HepG2 (cell line): ENCODE results near the gene CACNA1C.

ENCODE experiments used
- ESRRA ChIP-seq: sonication (generic); formaldehyde crosslinking; IDR thresholded peaks from 2 replicates; pipeline ENCODE4 v1.5.1; 2020; ENCODE audit warnings: mild to moderate bottlenecking, low read depth, missing genetic modification reagents
- TF ChIP-seq, protein P1 (sequence below): sonication (generic); formaldehyde crosslinking; IDR thresholded peaks from 2 replicates; pipeline ENCODE4 v1.5.0; 2020; ENCODE audit warnings: mild to moderate bottlenecking, missing genetic modification reagents, moderate library complexity

DNA sequence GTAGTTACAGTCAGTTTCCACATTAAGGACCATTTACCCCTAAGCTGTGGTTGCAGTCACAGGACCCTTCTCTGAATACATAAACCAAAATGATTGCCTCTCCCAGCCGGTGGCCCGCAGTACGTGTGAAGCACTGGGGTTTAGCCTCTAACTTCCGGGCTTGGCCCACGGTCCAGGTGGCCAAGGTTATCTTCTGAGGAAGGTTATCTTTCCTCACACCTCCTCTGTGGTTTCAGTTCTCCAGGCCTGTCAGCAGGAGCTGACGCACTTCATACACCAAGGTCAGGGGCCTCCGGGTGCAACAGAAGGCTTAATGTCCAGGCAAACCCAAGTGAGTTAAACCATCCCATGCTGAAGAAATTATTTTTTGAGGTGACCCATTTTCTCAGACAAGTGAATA, 451.0 kb downstream of the CACNA1C start:
- TF ChIP-seq, protein P1, sequence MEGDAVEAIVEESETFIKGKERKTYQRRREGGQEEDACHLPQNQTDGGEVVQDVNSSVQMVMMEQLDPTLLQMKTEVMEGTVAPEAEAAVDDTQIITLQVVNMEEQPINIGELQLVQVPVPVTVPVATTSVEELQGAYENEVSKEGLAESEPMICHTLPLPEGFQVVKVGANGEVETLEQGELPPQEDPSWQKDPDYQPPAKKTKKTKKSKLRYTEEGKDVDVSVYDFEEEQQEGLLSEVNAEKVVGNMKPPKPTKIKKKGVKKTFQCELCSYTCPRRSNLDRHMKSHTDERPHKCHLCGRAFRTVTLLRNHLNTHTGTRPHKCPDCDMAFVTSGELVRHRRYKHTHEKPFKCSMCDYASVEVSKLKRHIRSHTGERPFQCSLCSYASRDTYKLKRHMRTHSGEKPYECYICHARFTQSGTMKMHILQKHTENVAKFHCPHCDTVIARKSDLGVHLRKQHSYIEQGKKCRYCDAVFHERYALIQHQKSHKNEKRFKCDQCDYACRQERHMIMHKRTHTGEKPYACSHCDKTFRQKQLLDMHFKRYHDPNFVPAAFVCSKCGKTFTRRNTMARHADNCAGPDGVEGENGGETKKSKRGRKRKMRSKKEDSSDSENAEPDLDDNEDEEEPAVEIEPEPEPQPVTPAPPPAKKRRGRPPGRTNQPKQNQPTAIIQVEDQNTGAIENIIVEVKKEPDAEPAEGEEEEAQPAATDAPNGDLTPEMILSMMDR (CRISPR knock-in tag), result no peak
- TF ChIP-seq ESRRA (CRISPR knock-in tag), result no peak
